Lower leg skin (tissue), 3 donors: Measurements from ENCODE around the gene SNAPC1.

Experiments
- CTCF ChIP-seq, 3 donors: fragments of 450-650 bp; IDR thresholded peaks; one replicate each; pipeline ENCODE4 v1.5.1; 2016; ENCODE audit warnings: antibody characterized with exemption in 3 of 3, mild to moderate bottlenecking in 3 of 3, moderate library complexity in 2 of 3
- POLR2A ChIP-seq, 2 donors: fragments of 450-650 bp; IDR thresholded peaks; one replicate each; pipeline ENCODE4 v1.6.1; 2016 to 2017; ENCODE audit warnings: antibody characterized with exemption in 2 of 2, mild to moderate bottlenecking in 1 of 2, moderate library complexity in 1 of 2

GRCh38 chr14:61754627-61755381 is 7.4 kb upstream of the SNAPC1 start:
- no peak for TF ChIP-seq CTCF (IDR thresholded peaks at IDR 0.05)
- TF ChIP-seq POLR2A (IDR thresholded peaks at IDR 0.05), result no peak
